K562 (cell line): ENCODE measurements around the gene GFOD1. TPM values are rescaled to one million over a fixed set of nuclear protein-coding genes. Genes with fewer than 3 reads are reported as not detected.

Source experiments
- ATAC-seq: fragments of 200-7000 bp; cut with Tn5 transposase; 3 replicates; pipeline ENCODE4 v1.9.1; 2020; ENCODE audit warnings: moderate library complexity
- BruUV-seq: library from RNA; stranded (reverse); fragments of 400-500 nt; replicated peaks from 2 replicates; lab custom pipeline; 2021; lab: Mats Ljungman, UMichigan
- CTCF ChIA-PET: fragments of 300-600 bp; formaldehyde crosslinking; extraction: SDS; loops from one replicate; lab custom pipeline; 2021; ENCODE audit warnings: low intra/inter-chr PET ratio; lab: Yijun Ruan, JAX
- POLR2A ChIA-PET: fragments of 300-600, 350-650 bp; sonication (Branson Sonifier 250); formaldehyde crosslinking; extraction: SDS; loops from one replicate; lab custom pipeline; 2021; ENCODE audit warnings: antibody characterized with exemption, inconsistent platforms; lab: Yijun Ruan, JAX
- DNase-seq, 4 experiments: peaks; one replicate each; pipeline versions ENCODE4 v3.0.0 to v3.0.0-alpha.2; 2011 to 2018; ENCODE audit warnings: low spot score in 3 of 4, mixed read lengths in 3 of 4; ENCODE audit errors: extremely low read depth in 1 of 4
- FAIRE-seq: peaks from 2 replicates; lab custom pipeline; 2011; peaks lifted over from hg19 to GRCh38; lab: Jason Lieb, UNC
- H2AFZ ChIP-seq: 2 replicates; pipeline ENCODE4 v1.6.0; 2011; ENCODE audit warnings: low read depth, low read length, control low read depth, inconsistent platforms
- H3K27ac ChIP-seq: fragments of 200-600 bp; 3 replicates; pipeline ENCODE4 v1.8.0; 2011; ENCODE audit warnings: low read depth, mild to moderate bottlenecking, control low read depth, inconsistent platforms, low read length, moderate library complexity, mixed read lengths; ENCODE audit errors: extremely low read depth
- H3K27me3 ChIP-seq, 2 experiments: fragments of 300-600 bp in 1 of 2; 2 replicates in 1 of 2; 3 replicates in 1 of 2; pipeline versions ENCODE4 v1.6.0 to v1.8.0; 2011; ENCODE audit warnings: inconsistent platforms in 2 of 2, low read length in 2 of 2, mild to moderate bottlenecking in 1 of 2, mixed read lengths in 1 of 2, moderate library complexity in 1 of 2; ENCODE audit not compliant: control insufficient read depth in 2 of 2, insufficient read depth in 2 of 2
- H3K36me3 ChIP-seq: fragments of 300-600 bp; 3 replicates; pipeline ENCODE4 v1.8.0; 2011; ENCODE audit warnings: mild to moderate bottlenecking, low read length, inconsistent platforms; ENCODE audit not compliant: control insufficient read depth, insufficient read depth
- H3K4me1 ChIP-seq, 2 experiments: fragments of 200-600 bp in 1 of 2; replicated peaks in 1 of 2; 2 replicates in 1 of 2; 3 replicates in 1 of 2; pipeline versions ENCODE4 v1.5.1 to v1.8.0; 2011; ENCODE audit warnings: inconsistent platforms in 2 of 2, low read length in 2 of 2, mild to moderate bottlenecking in 1 of 2, mixed read lengths in 1 of 2, moderate library complexity in 1 of 2; ENCODE audit not compliant: control insufficient read depth in 2 of 2, insufficient read depth in 2 of 2
- H3K4me2 ChIP-seq: 2 replicates; pipeline ENCODE4 v1.6.1; 2011; ENCODE audit warnings: low read length, control low read depth, inconsistent platforms, mixed read lengths; ENCODE audit not compliant: insufficient read depth
- H3K4me3 ChIP-seq: fragments of 200-600 bp; sonication (generic), shearing (Covaris generic); 2 replicates; pipeline ENCODE4 v1.5.1; 2016; ENCODE audit warnings: control low read depth, inconsistent platforms
- H3K79me2 ChIP-seq: fragments of 200-600 bp; 3 replicates; pipeline ENCODE4 v1.8.0; 2011; ENCODE audit warnings: low read length, inconsistent platforms; ENCODE audit not compliant: control insufficient read depth, insufficient read depth
- H3K9ac ChIP-seq, 2 experiments: 2 replicates each; pipeline versions ENCODE4 v1.6.0 to v1.6.1; 2011; ENCODE audit warnings: low read depth in 2 of 2, low read length in 2 of 2, control low read depth in 1 of 2, inconsistent platforms in 1 of 2, mild to moderate bottlenecking in 1 of 2, mixed read lengths in 1 of 2; ENCODE audit not compliant: insufficient read depth in 1 of 2
- H3K9me1 ChIP-seq: one replicate; pipeline ENCODE4 v1.6.0; 2011; ENCODE audit warnings: inconsistent platforms, mild to moderate bottlenecking, low read length, moderate library complexity; ENCODE audit not compliant: control insufficient read depth, insufficient read depth
- H3K9me3 ChIP-seq: replicated peaks from 2 replicates; pipeline ENCODE4 v1.5.1; 2011; ENCODE audit warnings: low read depth, low read length, inconsistent platforms; ENCODE audit not compliant: control insufficient read depth, insufficient read depth
- H4K20me1 ChIP-seq: replicated peaks from 2 replicates; pipeline ENCODE4 v1.6.1; 2011; ENCODE audit warnings: low read length, inconsistent platforms, mixed read lengths; ENCODE audit not compliant: control insufficient read depth, insufficient read depth
- CBX1 ChIP-seq: sonication (generic); IDR thresholded peaks from 2 replicates; pipeline ENCODE4 v1.6.1; 2016; ENCODE audit warnings: antibody characterized with exemption, low read depth, mild to moderate bottlenecking
- CBX2 ChIP-seq: fragments of 200-600 bp; sonication (generic); IDR thresholded peaks from one replicate; pipeline ENCODE4 v1.6.1; 2012; ENCODE audit warnings: mild to moderate bottlenecking, low read length, inconsistent platforms; ENCODE audit not compliant: insufficient read depth, poor library complexity, severe bottlenecking
- EP400 ChIP-seq: fragments of 450-650 bp; IDR thresholded peaks from 2 replicates; pipeline ENCODE4 v1.6.1; 2017; ENCODE audit warnings: antibody characterized with exemption, mild to moderate bottlenecking, moderate library complexity
- HNRNPLL ChIP-seq: fragments of 200-400 bp; formaldehyde crosslinking; IDR thresholded peaks from 2 replicates; pipeline ENCODE4 v1.6.1; 2017; ENCODE audit warnings: low read length, low read depth, mild to moderate bottlenecking; ENCODE audit not compliant: poor library complexity, severe bottlenecking
- KDM1A ChIP-seq, 2 experiments: fragments of 450-650 bp; IDR thresholded peaks; 2 replicates each; pipeline ENCODE4 v1.6.1; 2016; ENCODE audit warnings: mild to moderate bottlenecking in 2 of 2
- MYNN ChIP-seq, 2 experiments: sonication (generic); formaldehyde crosslinking in 1 of 2; IDR thresholded peaks; 2 replicates each; pipeline versions ENCODE4 v1.5.0 to v1.6.1; 2016 to 2020; ENCODE audit warnings: antibody characterized with exemption in 1 of 2, missing genetic modification reagents in 1 of 2
- OTX1 ChIP-seq: fragments of 450-650 bp; formaldehyde crosslinking; IDR thresholded peaks from 2 replicates; pipeline ENCODE4 v1.4.0; 2022; ENCODE audit warnings: mild to moderate bottlenecking
- U2AF1 ChIP-seq: fragments of 200-400 bp; formaldehyde crosslinking; optimal IDR thresholded peaks from 2 replicates; pipeline ENCODE3; 2017; ENCODE audit warnings: mild to moderate bottlenecking, low read depth, low read length, moderate library complexity
- WGBS: fragments of 100-300 bp; shearing (Covaris generic); methylation state at CpG from one replicate; pipeline ENCODE4 v1.1.6; 2016; ENCODE audit warnings: low coverage, mixed read lengths; ENCODE audit not compliant: insufficient coverage; ENCODE audit errors: missing lambda C conversion rate; 5-methylcytosine and 5-hydroxymethylcytosine counted together
- in situ Hi-C: fragments of 300-500 bp; cut with MboI; formaldehyde crosslinking; loops from 4 replicates; pipeline ENCODE4 v1.15.0; 2018; ENCODE audit warnings: inconsistent platforms, mixed read lengths
- intact Hi-C: fragments of 100-400 bp; cut with micrococcal nuclease; formaldehyde crosslinking; loops from 2 replicates; pipeline ENCODE4 v1.14.2; 2022
- polyA plus RNA-seq, 8 experiments: library from polyadenylated mRNA; depleted of rRNA in 4 of 8; stranded (reverse) in 5 of 8; unstranded in 3 of 8; fragments of >200 nt; fragmentation: Nextera tagmentation in 2 of 8; fragmentation: Illumina TruSeq in 1 of 8; extraction: Ambion mirVana in 2 of 8; extraction: Trizol in 1 of 8; gene quantifications; 2 replicates each; pipeline versions ENCODE4 v1.2.1 to v1.2.3, GENCODE V29; 2011 to 2014; ENCODE audit warnings: inconsistent platforms in 1 of 8, missing spikeins in 1 of 8
- total RNA-seq, 7 experiments: library from RNA; depleted of rRNA in 6 of 7; stranded (reverse); fragments of >200 nt in 6 of 7; fragmentation: Illumina TruSeq in 2 of 7; extraction: Trizol in 2 of 7; gene quantifications; 2 replicates each; pipeline versions ENCODE4 v1.2.1 to v1.2.3, GENCODE V29; 2011 to 2021; ENCODE audit warnings: low replicate concordance in 1 of 7
- TF ChIP-seq, protein P1 (sequence below), 2 experiments: fragments of 450-650 bp in 1 of 2; sonication (generic) in 1 of 2; formaldehyde crosslinking; conservative IDR thresholded peaks; 2 replicates each; pipeline versions ENCODE4 v1.4.0 to v1.8.1; 2020 to 2022; ENCODE audit warnings: mild to moderate bottlenecking in 1 of 2, missing genetic modification reagents in 1 of 2
- TF ChIP-seq, protein P2 (sequence below): fragments of 250-450 bp; sonication (Bioruptor Pico); IDR thresholded peaks from 2 replicates; pipeline ENCODE4 v1.5.0; 2021; ENCODE audit warnings: mild to moderate bottlenecking, moderate library complexity
- TF ChIP-seq, protein P3 (sequence below): fragments of 450-650 bp; conservative IDR thresholded peaks from 2 replicates; pipeline ENCODE4 v1.6.1; 2016; ENCODE audit warnings: missing genetic modification characterization, low read depth, mild to moderate bottlenecking, control low read depth, missing compliant biosample characterization

The GFOD1 gene
- total and polyA plus RNA-seq, 9 of the 15 experiments (the other 6 are each of a cell fraction or from before 2014, with no cell fraction given), result 3.8 to 12.0 (median 8.2) TPM

DNA sequence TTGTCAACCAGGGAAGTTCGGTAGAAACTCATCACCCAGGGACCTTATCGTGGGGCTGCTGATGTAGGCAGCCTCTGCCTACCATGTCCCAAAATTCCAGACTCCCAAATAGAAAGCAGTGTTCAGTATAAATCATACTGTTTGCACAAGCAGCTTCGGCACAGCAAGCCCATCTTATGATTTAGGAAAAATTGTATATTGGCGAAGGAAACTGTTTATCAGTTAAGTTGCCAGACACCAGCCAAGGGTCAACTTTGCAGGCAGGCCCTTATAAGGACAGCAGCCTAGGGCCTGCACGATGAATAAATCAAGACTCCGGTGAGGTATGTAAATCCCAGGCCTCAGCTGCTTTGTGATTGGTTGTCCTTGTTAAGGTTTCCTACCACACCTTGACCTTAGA is 36.8 kb downstream of the GFOD1 start:
- peaks cover 6 to 11% of the 10 kb centered on the region in 2 experiments; a peak in 4 of 5 replicates for H3K4me1 ChIP-seq
- peaks cover 2% of the 10 kb centered on the region for H4K20me1 ChIP-seq
- no peak for DNase-seq
- H3K79me2 ChIP-seq, result no peaks in the 10 kb centered on the region
- CTCF ChIA-PET, result no interaction called here
- H3K4me3 ChIP-seq, result no peak overlapping the region
- H3K36me3 ChIP-seq, result no peaks in the 10 kb centered on the region; the same call in 2 of the 3 replicates
- no peak for FAIRE-seq
- POLR2A ChIA-PET, result no interaction called here
- TF ChIP-seq OTX1 (no peak), EP400 (no peak), KDM1A (IDR thresholded peaks at IDR 0.05) (no peak), CBX1 (no peak), MYNN (IDR thresholded peaks at IDR 0.05) (no peak), MYNN (CRISPR knock-in tag; IDR thresholded peaks at IDR 0.05) (no peak), HNRNPLL (no peak), U2AF1 (no peak), CBX2 (no peak)
- TF ChIP-seq, protein P1, sequence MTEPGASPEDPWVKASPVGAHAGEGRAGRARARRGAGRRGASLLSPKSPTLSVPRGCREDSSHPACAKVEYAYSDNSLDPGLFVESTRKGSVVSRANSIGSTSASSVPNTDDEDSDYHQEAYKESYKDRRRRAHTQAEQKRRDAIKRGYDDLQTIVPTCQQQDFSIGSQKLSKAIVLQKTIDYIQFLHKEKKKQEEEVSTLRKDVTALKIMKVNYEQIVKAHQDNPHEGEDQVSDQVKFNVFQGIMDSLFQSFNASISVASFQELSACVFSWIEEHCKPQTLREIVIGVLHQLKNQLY (CRISPR knock-in tag; conservative IDR thresholded peaks at IDR 0.05), result no peak
- TF ChIP-seq, protein P2, sequence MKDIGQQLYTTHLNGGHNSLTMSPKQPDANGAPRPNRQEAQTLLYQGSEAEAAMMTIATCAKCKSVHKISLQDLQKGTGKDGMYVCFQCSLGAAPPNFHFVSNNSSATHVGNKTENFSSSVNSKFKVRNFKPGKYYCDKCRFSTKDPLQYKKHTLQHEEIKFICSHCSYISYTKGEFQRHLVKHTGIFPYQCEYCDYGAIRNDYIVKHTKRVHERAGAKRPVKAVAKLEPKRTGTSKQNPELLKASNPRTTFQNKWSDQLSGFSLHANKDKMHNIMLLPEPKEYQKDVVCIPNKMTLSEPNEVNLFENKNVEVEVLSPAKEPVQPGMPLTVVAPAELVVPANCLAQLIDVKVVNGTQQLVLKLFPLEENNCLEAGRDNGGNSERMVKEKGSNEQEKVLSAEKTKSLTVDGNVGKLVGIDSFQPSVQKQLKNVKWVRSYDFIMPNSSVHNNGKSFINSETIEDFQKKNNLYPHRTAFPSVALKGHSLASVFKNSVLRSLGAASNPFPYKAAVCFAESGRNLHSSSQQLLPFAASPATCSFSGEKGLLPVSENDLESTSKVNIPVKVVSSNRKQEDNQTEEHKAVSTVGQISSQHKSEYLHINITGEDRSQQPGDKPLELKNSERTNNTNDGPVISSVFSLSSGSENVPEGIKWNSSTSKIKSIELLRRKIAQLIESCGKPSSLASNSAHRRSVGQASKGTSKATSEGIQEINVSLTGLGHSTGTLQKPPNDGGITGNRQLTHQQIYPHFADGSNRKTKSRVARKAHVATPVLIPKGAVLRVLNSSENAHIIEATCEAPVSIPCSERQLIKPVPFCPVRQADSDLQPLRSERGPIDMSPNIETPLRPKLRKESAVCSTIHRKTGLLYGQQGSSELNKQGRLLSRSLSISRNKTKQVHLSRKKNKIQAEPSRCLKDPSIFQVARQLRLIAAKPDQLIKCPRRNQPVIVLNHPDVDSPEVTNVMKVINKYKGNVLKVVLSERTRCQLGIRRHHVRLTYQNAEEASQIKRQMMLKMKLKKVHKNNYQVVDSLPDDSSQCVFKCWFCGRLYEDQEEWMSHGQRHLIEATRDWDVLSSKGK (CRISPR knock-in tag), result no peak
- TF ChIP-seq, protein P3, sequence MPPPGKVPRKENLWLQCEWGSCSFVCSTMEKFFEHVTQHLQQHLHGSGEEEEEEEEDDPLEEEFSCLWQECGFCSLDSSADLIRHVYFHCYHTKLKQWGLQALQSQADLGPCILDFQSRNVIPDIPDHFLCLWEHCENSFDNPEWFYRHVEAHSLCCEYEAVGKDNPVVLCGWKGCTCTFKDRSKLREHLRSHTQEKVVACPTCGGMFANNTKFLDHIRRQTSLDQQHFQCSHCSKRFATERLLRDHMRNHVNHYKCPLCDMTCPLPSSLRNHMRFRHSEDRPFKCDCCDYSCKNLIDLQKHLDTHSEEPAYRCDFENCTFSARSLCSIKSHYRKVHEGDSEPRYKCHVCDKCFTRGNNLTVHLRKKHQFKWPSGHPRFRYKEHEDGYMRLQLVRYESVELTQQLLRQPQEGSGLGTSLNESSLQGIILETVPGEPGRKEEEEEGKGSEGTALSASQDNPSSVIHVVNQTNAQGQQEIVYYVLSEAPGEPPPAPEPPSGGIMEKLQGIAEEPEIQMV, result no peak
- H3K9me3 ChIP-seq, result no peaks in the 10 kb centered on the region
- intact Hi-C loops (loop anchor here (5.0 kb wide), 1 partner anchor 53 kb away; no protein-coding TSS in a partner anchor), in situ Hi-C loops (no loop called here)
- H3K9ac ChIP-seq, result no peak overlapping the region
- H3K4me2 ChIP-seq, result no peak overlapping the region
- no TSS peak for BruUV-seq
- 72% methylated on average over 6 of the region's 6 CpGs for WGBS
- H3K27me3 ChIP-seq, result no peaks in the 10 kb centered on the region
- ATAC-seq, result no peak
- H2AFZ ChIP-seq, result no peak overlapping the region
- H3K9me1 ChIP-seq, result peaks cover 3% of the 10 kb centered on the region
- no peak overlapping the region for H3K27ac ChIP-seq
